CD14-positive monocyte (primary cell): ENCODE data around the gene YBX3. TPM values are rescaled to one million over a fixed set of nuclear protein-coding genes. Genes with fewer than 3 reads are reported as not detected.
A peak's percentile ranks its signal among the peaks of the same experiment; 100 is the strongest.

Experiments used
- DNase-seq, 3 donors: peaks; one replicate each; pipeline ENCODE4 v3.0.0-alpha.2; 2011 to 2022
- H2AFZ ChIP-seq: 2 replicates; pipeline ENCODE4 v1.6.0; 2012; ENCODE audit warnings: mild to moderate bottlenecking, low read depth, low read length, inconsistent platforms; ENCODE audit not compliant: insufficient read depth, poor library complexity, severe bottlenecking
- H3K27ac ChIP-seq, 2 donors: 1 replicate in 1 of 2; 2 replicates in 1 of 2; pipeline ENCODE4 v1.5.1; 2012 to 2013; ENCODE audit warnings: low read length in 2 of 2, control low read depth in 1 of 2, inconsistent platforms in 1 of 2, low read depth in 1 of 2, mild to moderate bottlenecking in 1 of 2
- H3K27me3 ChIP-seq, 2 donors: one replicate each; pipeline versions ENCODE4 v1.6.0 to v1.6.1; 2011 to 2013; ENCODE audit warnings: low read length in 2 of 2; ENCODE audit not compliant: control insufficient read depth in 2 of 2, insufficient read depth in 2 of 2
- H3K36me3 ChIP-seq, 2 donors: replicated peaks in 1 of 2; 1 replicate in 1 of 2; 2 replicates in 1 of 2; pipeline versions ENCODE4 v1.5.1 to v1.6.1; 2012 to 2013; ENCODE audit warnings: low read length in 2 of 2, control low read depth in 1 of 2, inconsistent platforms in 1 of 2, mild to moderate bottlenecking in 1 of 2; ENCODE audit not compliant: insufficient read depth in 2 of 2, control insufficient read depth in 1 of 2
- H3K4me1 ChIP-seq, 2 donors: 1 replicate in 1 of 2; 2 replicates in 1 of 2; pipeline versions ENCODE4 v1.5.1 to v1.6.1; 2012 to 2013; ENCODE audit warnings: low read length in 2 of 2, control low read depth in 1 of 2, inconsistent platforms in 1 of 2, mild to moderate bottlenecking in 1 of 2, moderate library complexity in 1 of 2; ENCODE audit not compliant: insufficient read depth in 2 of 2, control insufficient read depth in 1 of 2
- H3K4me2 ChIP-seq: replicated peaks from 2 replicates; pipeline ENCODE3; 2012; ENCODE audit warnings: low read length, moderate library complexity, mild to moderate bottlenecking; ENCODE audit not compliant: poor library complexity, severe bottlenecking; ENCODE audit errors: extremely low read depth
- H3K4me3 ChIP-seq, 3 experiments: fragments of 200-600 bp in 1 of 3; sonication (generic) in 1 of 3; replicated peaks in 1 of 3; 1 replicate in 2 of 3; 2 replicates in 1 of 3; pipeline ENCODE4 v1.5.1; 2011 to 2013; ENCODE audit warnings: low read length in 3 of 3, mild to moderate bottlenecking in 3 of 3, control low read depth in 2 of 3, low read depth in 2 of 3, inconsistent platforms in 1 of 3, moderate library complexity in 1 of 3
- H3K79me2 ChIP-seq: 2 replicates; pipeline ENCODE4 v1.6.0; 2012; ENCODE audit warnings: mild to moderate bottlenecking, control low read depth, inconsistent platforms, low read length, moderate library complexity; ENCODE audit not compliant: insufficient read depth
- H3K9ac ChIP-seq: 2 replicates; pipeline ENCODE4 v1.6.0; 2017; ENCODE audit warnings: low read length, mild to moderate bottlenecking; ENCODE audit not compliant: insufficient read depth, poor library complexity, severe bottlenecking
- H3K9me3 ChIP-seq, 2 donors: replicated peaks in 1 of 2; 1 replicate in 1 of 2; 2 replicates in 1 of 2; pipeline versions ENCODE4 v1.5.1 to v1.6.1; 2012 to 2013; ENCODE audit warnings: low read length in 2 of 2, control low read depth in 1 of 2; ENCODE audit not compliant: control insufficient read depth in 1 of 2, insufficient read depth in 1 of 2
- H4K20me1 ChIP-seq: 2 replicates; pipeline ENCODE4 v1.6.0; 2012; ENCODE audit warnings: mild to moderate bottlenecking, low read length, control low read depth, moderate library complexity; ENCODE audit not compliant: insufficient read depth
- H3K27ac Mint-ChIP-seq, 7 donors: one replicate each; pipeline ENCODE4 v1.8.0; 2020; ENCODE audit warnings: mild to moderate bottlenecking in 7 of 7, mixed read lengths in 7 of 7, moderate library complexity in 6 of 7, inconsistent platforms in 2 of 7
- H3K27me3 Mint-ChIP-seq, 3 donors: one replicate each; pipeline ENCODE4 v1.8.0; 2021 to 2022; ENCODE audit warnings: low read depth in 3 of 3, mild to moderate bottlenecking in 3 of 3, mixed read lengths in 3 of 3, moderate library complexity in 3 of 3, inconsistent platforms in 1 of 3
- H3K36me3 Mint-ChIP-seq, 2 donors: one replicate each; pipeline ENCODE4 v1.8.0; 2020; ENCODE audit warnings: mixed read lengths in 2 of 2, inconsistent platforms in 1 of 2, mild to moderate bottlenecking in 1 of 2
- H3K4me1 Mint-ChIP-seq: one replicate; pipeline ENCODE4 v1.8.0; 2020; ENCODE audit warnings: mild to moderate bottlenecking, mixed read lengths
- H3K4me3 Mint-ChIP-seq, 2 donors: one replicate each; pipeline ENCODE4 v1.8.0; 2020; ENCODE audit warnings: mild to moderate bottlenecking in 2 of 2, mixed read lengths in 2 of 2, moderate library complexity in 1 of 2
- H3K9me3 Mint-ChIP-seq, 7 donors: one replicate each; pipeline ENCODE4 v1.8.0; 2020 to 2022; ENCODE audit warnings: mixed read lengths in 7 of 7, mild to moderate bottlenecking in 6 of 7, moderate library complexity in 6 of 7, inconsistent platforms in 2 of 7
- WGBS: methylation state at CpG from one replicate; pipeline ENCODE4 v1.1.5; 2013; ENCODE audit warnings: missing lambda C conversion rate; ENCODE audit not compliant: insufficient coverage; 5-methylcytosine and 5-hydroxymethylcytosine counted together
- intact Hi-C, 2 donors: fragments of 100-400 bp; cut with micrococcal nuclease; formaldehyde crosslinking; loops; one replicate each; pipeline versions ENCODE4 v1.15.0 to v1.15.1; 2023
- polyA plus RNA-seq, 3 donors: library from polyadenylated mRNA; depleted of rRNA in 1 of 3; unstranded in 2 of 3; stranded (reverse) in 1 of 3; fragments of 300-500 nt in 2 of 3; fragments of >200 nt in 1 of 3; fragmentation: Illumina TruSeq in 2 of 3; gene quantifications; 1 replicate in 2 of 3; 2 replicates in 1 of 3; pipeline ENCODE4 v1.2.3, GENCODE V29; 2012 to 2021
- TF ChIP-seq, protein P1 (sequence below): fragments of 200-600 bp; IDR thresholded peaks from one replicate; pipeline ENCODE4 v1.8.0; 2022; ENCODE audit warnings: antibody characterized with exemption, mild to moderate bottlenecking

YBX3 gene
- polyA plus RNA-seq, 3 donors, result 104 to 203 (median 131) TPM

DNA sequence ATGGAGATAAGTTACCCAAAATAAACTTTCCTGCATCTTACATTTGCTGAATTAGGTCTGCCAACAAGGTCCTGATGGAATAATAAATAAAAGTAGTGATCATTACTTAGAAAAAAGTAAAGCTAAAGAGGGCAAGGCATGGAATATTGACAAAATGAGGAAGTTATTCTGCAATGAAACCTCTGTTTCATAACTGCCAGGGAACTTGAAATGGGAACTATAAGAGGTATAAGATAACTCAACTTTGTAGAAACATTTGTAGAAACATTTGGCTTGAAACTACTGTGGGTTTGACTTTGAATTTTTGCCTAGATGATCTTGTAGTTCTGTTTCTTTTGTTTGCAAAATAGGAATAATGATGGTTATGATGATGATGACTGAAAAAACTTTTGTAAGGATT is 18.7 kb upstream of the YBX3 start:
- H3K27me3 ChIP-seq, result no peaks in the 10 kb centered on the region
- Mint-ChIP-seq H3K4me1 (peaks cover 27% of the 10 kb centered on the region), H3K4me3 (peak overlapping the region in 1 of 2 donors; percentile 47), H3K27ac (peak overlapping the region in 3 of 7 donors; percentile 12 to 52 (median 26)), H3K36me3 (no peaks in the 10 kb centered on the region), H3K9me3 (peaks cover 0 to 2% (median 0%) of the 10 kb centered on the region in 7 donors), H3K27me3 (peaks cover 0 to 5% (median 0%) of the 10 kb centered on the region in 3 donors)
- H3K79me2 ChIP-seq, result no peaks in the 10 kb centered on the region
- peaks cover 28% of the 10 kb centered on the region in 2 donors for H3K4me1 ChIP-seq
- no peaks in the 10 kb centered on the region for H4K20me1 ChIP-seq
- H3K9ac ChIP-seq, result no peak overlapping the region
- H2AFZ ChIP-seq, result no peak overlapping the region
- H3K27ac ChIP-seq, result peak overlapping the region in 1 of 2 donors; percentile 48
- H3K4me2 ChIP-seq, result peak overlapping the region; percentile 17
- peak; percentile 38 to 77 (median 69) for DNase-seq
- H3K9me3 ChIP-seq, result no peaks in the 10 kb centered on the region
- H3K36me3 ChIP-seq, result no peaks in the 10 kb centered on the region
- intact Hi-C loops, result no loop called here
- TF ChIP-seq, protein P1, sequence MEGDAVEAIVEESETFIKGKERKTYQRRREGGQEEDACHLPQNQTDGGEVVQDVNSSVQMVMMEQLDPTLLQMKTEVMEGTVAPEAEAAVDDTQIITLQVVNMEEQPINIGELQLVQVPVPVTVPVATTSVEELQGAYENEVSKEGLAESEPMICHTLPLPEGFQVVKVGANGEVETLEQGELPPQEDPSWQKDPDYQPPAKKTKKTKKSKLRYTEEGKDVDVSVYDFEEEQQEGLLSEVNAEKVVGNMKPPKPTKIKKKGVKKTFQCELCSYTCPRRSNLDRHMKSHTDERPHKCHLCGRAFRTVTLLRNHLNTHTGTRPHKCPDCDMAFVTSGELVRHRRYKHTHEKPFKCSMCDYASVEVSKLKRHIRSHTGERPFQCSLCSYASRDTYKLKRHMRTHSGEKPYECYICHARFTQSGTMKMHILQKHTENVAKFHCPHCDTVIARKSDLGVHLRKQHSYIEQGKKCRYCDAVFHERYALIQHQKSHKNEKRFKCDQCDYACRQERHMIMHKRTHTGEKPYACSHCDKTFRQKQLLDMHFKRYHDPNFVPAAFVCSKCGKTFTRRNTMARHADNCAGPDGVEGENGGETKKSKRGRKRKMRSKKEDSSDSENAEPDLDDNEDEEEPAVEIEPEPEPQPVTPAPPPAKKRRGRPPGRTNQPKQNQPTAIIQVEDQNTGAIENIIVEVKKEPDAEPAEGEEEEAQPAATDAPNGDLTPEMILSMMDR, result no peak
- H3K4me3 ChIP-seq, result no peak overlapping the region

DNA sequence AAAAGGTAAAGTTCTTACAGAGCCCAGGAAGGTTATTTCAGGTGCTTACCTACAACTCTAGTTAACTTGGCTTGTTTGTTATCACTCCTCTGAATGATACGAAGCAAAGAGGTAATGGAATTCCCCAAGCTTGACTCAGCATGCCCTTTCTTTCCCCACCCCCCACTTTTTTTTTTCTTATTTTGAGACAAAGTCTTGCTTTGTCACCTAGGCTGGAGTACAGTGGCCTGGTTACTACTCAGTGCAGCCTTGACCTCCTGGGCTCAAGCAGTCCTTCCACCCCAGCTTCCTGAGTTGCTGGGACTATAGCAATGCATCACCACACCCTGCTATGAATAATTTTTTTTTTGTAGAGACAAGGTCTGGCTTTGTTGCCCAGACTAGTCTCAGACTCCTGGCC is 17.1 kb upstream of the YBX3 start:
- Histone ChIP-seq H3K9ac (no peak overlapping the region), H3K27ac (no peak overlapping the region), H3K9me3 (no peaks in the 10 kb centered on the region), H4K20me1 (no peaks in the 10 kb centered on the region), H3K4me3 (no peak overlapping the region), H3K36me3 (no peaks in the 10 kb centered on the region), H3K4me2 (no peak overlapping the region), H3K79me2 (no peaks in the 10 kb centered on the region), H3K4me1 (peaks cover 28% of the 10 kb centered on the region in 2 donors), H2AFZ (no peak overlapping the region), H3K27me3 (peaks cover 0 to 1% of the 10 kb centered on the region in 2 donors)
- H3K36me3 Mint-ChIP-seq, result no peaks in the 10 kb centered on the region
- H3K9me3 Mint-ChIP-seq, result peaks cover 0 to 2% (median 0%) of the 10 kb centered on the region in 7 donors
- intact Hi-C loops, result no loop called here
- H3K4me1 Mint-ChIP-seq, result peaks cover 27% of the 10 kb centered on the region
- TF ChIP-seq, protein P1, result no peak
- peaks cover 0 to 2% (median 2%) of the 10 kb centered on the region in 3 donors for H3K27me3 Mint-ChIP-seq
- no peak overlapping the region for H3K4me3 Mint-ChIP-seq
- 86% methylated on average over 1 of the region's 1 CpG for whole genome bisulfite sequencing
- peak in 1 of 3 donors; percentile 28 for DNase-seq
- peak overlapping the region in 1 of 7 donors; percentile 27 for H3K27ac Mint-ChIP-seq
